ENCODE measurements around the gene GSK3A. TPM values are rescaled to one million over a fixed set of nuclear protein-coding genes. Genes with fewer than 3 reads are reported as not detected.

GSK3A gene
- total RNA-seq, 2 experiments from 2014 or later, result 41.0 to 42.2 TPM

GRCh38 chr19:42254089-42254849 is 11.9 kb upstream of the GSK3A start:
- Mint-ChIP-seq H3K4me3 (peak overlapping the region; percentile 79), H3K4me1 (peaks cover 31% of the 10 kb centered on the region), H3K27me3 (peaks cover 8% of the 10 kb centered on the region), H3K36me3 (no peaks in the 10 kb centered on the region), H3K27ac (peak overlapping the region; percentile 82), H3K9me3 (no peaks in the 10 kb centered on the region)
- ATAC-seq (ENCODE audit: low read depth) (peak; percentile 31), DNase-seq (peak; percentile 80)
- POLR2A ChIA-PET, result interaction anchor here (0.5 kb wide), 1 partner anchor 30 kb away, joined by 5 read pairs; no protein-coding TSS in a partner anchor

- peak overlapping the region; percentile 91 for H3K4me3 Mint-ChIP-seq
Observed at GRCh38 chr19:42253245-42254088, 11.1 kb upstream of the GSK3A start.

GRCh38 chr19:42252365-42253244 is 10.2 kb upstream of the GSK3A start:
- DNase-seq (no peak), ATAC-seq (ENCODE audit: low read depth) (no peak)
- POLR2A ChIA-PET, result interaction anchor here (0.5 to 0.6 kb wide), 3 partner anchors 11 to 52 kb away, joined by 3 to 6 read pairs (median 4); no protein-coding TSS in a partner anchor
- Mint-ChIP-seq H3K27me3 (peaks cover 8% of the 10 kb centered on the region), H3K36me3 (no peaks in the 10 kb centered on the region), H3K4me1 (peaks cover 31% of the 10 kb centered on the region), H3K27ac (peak overlapping the region; percentile 91), H3K9me3 (no peaks in the 10 kb centered on the region), H3K4me3 (peak overlapping the region; percentile 91)

More at GRCh38 chr19:42253245-42254088, 11.1 kb upstream of the GSK3A start:
- DNase-seq (peak; percentile 79), ATAC-seq (ENCODE audit: low read depth) (peak; percentile 21)
- Mint-ChIP-seq H3K4me1 (peaks cover 31% of the 10 kb centered on the region), H3K27ac (peak overlapping the region; percentile 91), H3K27me3 (peaks cover 8% of the 10 kb centered on the region), H3K9me3 (no peaks in the 10 kb centered on the region), H3K36me3 (no peaks in the 10 kb centered on the region)
- POLR2A ChIA-PET, result interaction anchor here (0.5 kb wide), 2 partner anchors 30 to 51 kb away, joined by 4 to 5 read pairs; no protein-coding TSS in a partner anchor

GRCh38 chr19:42251572-42252358 is 9.4 kb upstream of the GSK3A start:
- Mint-ChIP-seq H3K4me3 (peak overlapping the region; percentile 91), H3K9me3 (no peaks in the 10 kb centered on the region), H3K27ac (peak overlapping the region; percentile 81), H3K36me3 (no peaks in the 10 kb centered on the region), H3K4me1 (peaks cover 32% of the 10 kb centered on the region), H3K27me3 (peaks cover 7% of the 10 kb centered on the region)
- POLR2A ChIA-PET, result interaction anchor here (0.6 to 2.8 kb wide), 8 partner anchors 8 to 307 kb away, joined by 3 to 7 read pairs (median 4); partner anchors contain the start of gene GSK3A
- ATAC-seq (ENCODE audit: low read depth), result no peak
- no peak for DNase-seq

GRCh38 chr19:42250666-42251531 is 8.5 kb upstream of the GSK3A start:
- Mint-ChIP-seq H3K9me3 (no peaks in the 10 kb centered on the region), H3K36me3 (no peaks in the 10 kb centered on the region), H3K4me3 (peak overlapping the region; percentile 62), H3K27me3 (peaks cover 1% of the 10 kb centered on the region), H3K4me1 (peaks cover 29% of the 10 kb centered on the region), H3K27ac (peak overlapping the region; percentile 81)
- POLR2A ChIA-PET, result interaction anchor here (1.0 to 2.8 kb wide), 8 partner anchors 7 to 51 kb away, joined by 3 to 10 read pairs (median 6); partner anchors contain the start of gene GSK3A
- ATAC-seq (ENCODE audit: low read depth) (no peak), DNase-seq (peak; percentile 52)

- peak overlapping the region; percentile 62 for H3K4me3 Mint-ChIP-seq
- no peaks in the 10 kb centered on the region for H3K9me3 Mint-ChIP-seq
- no peaks in the 10 kb centered on the region for H3K27me3 Mint-ChIP-seq
- peaks cover 31% of the 10 kb centered on the region for H3K4me1 Mint-ChIP-seq
- no peak for ATAC-seq (ENCODE audit: low read depth)
- POLR2A ChIA-PET, result interaction anchor here (0.5 to 2.8 kb wide), 7 partner anchors 8 to 160 kb away, joined by 3 to 10 read pairs (median 6); partner anchors contain the start of gene GSK3A
- no peak for DNase-seq
- no peaks in the 10 kb centered on the region for H3K36me3 Mint-ChIP-seq
- H3K27ac Mint-ChIP-seq, result peak overlapping the region; percentile 81
Observed at GRCh38 chr19:42250183-42250665, 7.8 kb upstream of the GSK3A start.

GRCh38 chr19:42249769-42250168 is 7.4 kb upstream of the GSK3A start:
- Mint-ChIP-seq H3K4me3 (no peak overlapping the region), H3K9me3 (no peaks in the 10 kb centered on the region), H3K36me3 (peaks cover 2% of the 10 kb centered on the region), H3K27ac (no peak overlapping the region), H3K27me3 (no peaks in the 10 kb centered on the region), H3K4me1 (peaks cover 35% of the 10 kb centered on the region)
- POLR2A ChIA-PET, result interaction anchor here (0.5 to 2.8 kb wide), 3 partner anchors 16 to 159 kb away, joined by 3 to 10 read pairs (median 6); no protein-coding TSS in a partner anchor
- ATAC-seq (ENCODE audit: low read depth) (no peak), DNase-seq (no peak)

GRCh38 chr19:42249149-42249750 is 6.8 kb upstream of the GSK3A start:
- no peaks in the 10 kb centered on the region for H3K27me3 Mint-ChIP-seq
- H3K4me3 Mint-ChIP-seq, result no peak overlapping the region
- H3K9me3 Mint-ChIP-seq, result no peaks in the 10 kb centered on the region
- H3K36me3 Mint-ChIP-seq, result peaks cover 3% of the 10 kb centered on the region
- ATAC-seq (ENCODE audit: low read depth), result no peak
- H3K4me1 Mint-ChIP-seq, result peaks cover 36% of the 10 kb centered on the region
- DNase-seq, result no peak
- peak overlapping the region; percentile 60 for H3K27ac Mint-ChIP-seq
- POLR2A ChIA-PET, result interaction anchor here (2.0 to 2.8 kb wide), 2 partner anchors 15 to 30 kb away, joined by 6 to 10 read pairs; no protein-coding TSS in a partner anchor

GRCh38 chr19:42248270-42249148 is 6.1 kb upstream of the GSK3A start:
- Mint-ChIP-seq H3K36me3 (peaks cover 3% of the 10 kb centered on the region), H3K4me1 (peaks cover 37% of the 10 kb centered on the region), H3K9me3 (no peaks in the 10 kb centered on the region), H3K27ac (peak overlapping the region; percentile 60), H3K4me3 (no peak overlapping the region), H3K27me3 (no peaks in the 10 kb centered on the region)
- POLR2A ChIA-PET, result interaction anchor here (0.7 to 6.9 kb wide), 3 partner anchors 22 to 194 kb away, joined by 3 to 63 read pairs (median 3); no protein-coding TSS in a partner anchor
- DNase-seq, result no peak
- ATAC-seq (ENCODE audit: low read depth), result no peak

GRCh38 chr19:42247640-42248199 is 5.3 kb upstream of the GSK3A start:
- ATAC-seq (ENCODE audit: low read depth), result no peak
- H3K27ac Mint-ChIP-seq, result no peak overlapping the region

More at GRCh38 chr19:42247640-42248199, 5.3 kb upstream of the GSK3A start:
- POLR2A ChIA-PET, result interaction anchor here (0.7 to 6.9 kb wide), 5 partner anchors 22 to 194 kb away, joined by 3 to 73 read pairs (median 32); partner anchors contain the start of gene CIC
- Mint-ChIP-seq H3K36me3 (peaks cover 3% of the 10 kb centered on the region), H3K27me3 (no peaks in the 10 kb centered on the region), H3K4me3 (no peak overlapping the region), H3K9me3 (no peaks in the 10 kb centered on the region), H3K4me1 (peaks cover 35% of the 10 kb centered on the region)
- no peak for DNase-seq

Measured in activated naive CD8-positive, alpha-beta T cell treated with anti-CD3 and anti-CD28 coated beads, Interleukin-2, amount 10 ng/mL, durations not matched to agents 7 days and 5 days (primary cell).